Measurements from ENCODE around the gene SNX10.

The SNX10 gene

DNA sequence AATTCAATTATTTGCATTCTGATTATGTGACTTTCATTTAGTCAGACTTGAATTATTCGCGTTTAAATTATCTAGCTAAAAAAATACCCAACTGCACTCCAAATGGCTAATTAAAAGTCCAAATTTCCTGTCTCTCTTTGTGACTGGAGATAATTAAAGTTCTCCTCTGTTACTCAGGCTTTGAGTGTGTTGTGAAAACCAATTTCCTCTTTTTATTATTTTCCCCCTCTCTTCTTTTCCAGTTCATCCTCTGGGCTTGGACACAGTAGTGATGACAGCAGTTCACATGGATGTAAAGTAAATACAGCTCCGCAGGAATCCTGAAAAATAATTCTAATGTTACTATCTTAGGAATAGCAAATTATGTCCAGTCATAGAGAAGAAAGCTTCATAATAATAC lies 80.6 kb downstream of the SNX10 start:
- H4K91ac ChIP-seq (ENCODE audit: low read depth, low read length, poor library complexity), result no peak overlapping the region
- no peak overlapping the region for H2BK15ac ChIP-seq (ENCODE audit: low read length)
- no peak overlapping the region for H2AK5ac ChIP-seq (ENCODE audit: low read depth, low read length)
- H3K4me3 ChIP-seq (ENCODE audit: low read length in 2 of 2), result no peak overlapping the region
- no peak overlapping the region for H2BK120ac ChIP-seq (ENCODE audit: low read depth, low read length)
- H3K18ac ChIP-seq (ENCODE audit: low read length), result no peak overlapping the region
- no peak overlapping the region for H3K9ac ChIP-seq (ENCODE audit: low read depth, low read length, poor library complexity)
- H2BK12ac ChIP-seq (ENCODE audit: low read length), result no peak overlapping the region
- H4K8ac ChIP-seq (ENCODE audit: low read depth, low read length), result no peak overlapping the region
- WGBS, 2 donors (ENCODE audit: extremely low coverage in 2 of 2, insufficient read length in 2 of 2, insufficient replicate concordance in 1 of 2), result no CpG with 5 or more reads among the region's 3 CpGs
- no peak overlapping the region for H3K27ac ChIP-seq (replicated peaks; ENCODE audit: low read length)
- no peak overlapping the region for H2AFZ ChIP-seq (ENCODE audit: low read length)
- peaks cover 0 to 11% of the 10 kb centered on the region in 2 donors for H3K36me3 ChIP-seq (replicated peaks in 1 of 2; ENCODE audit: control insufficient read depth in 2 of 2, insufficient read depth in 2 of 2, low read length in 2 of 2)
- H3K4ac ChIP-seq (ENCODE audit: low read length), result no peak overlapping the region
- peaks cover 2 to 14% of the 10 kb centered on the region in 2 donors for H3K4me1 ChIP-seq (ENCODE audit: control insufficient read depth in 2 of 2, insufficient read depth in 1 of 2, low read depth in 1 of 2, low read length in 2 of 2)
- no peak overlapping the region for H3K14ac ChIP-seq (ENCODE audit: low read length)
- H3K23ac ChIP-seq (ENCODE audit: low read depth, low read length, poor library complexity), result no peak overlapping the region
- no peaks in the 10 kb centered on the region for H3K27me3 ChIP-seq (ENCODE audit: control insufficient read depth in 3 of 3, insufficient read depth in 3 of 3, low read depth in 1 of 3, low read length in 3 of 3)
- no peak overlapping the region for H2BK5ac ChIP-seq (ENCODE audit: low read length)
- H3K79me1 ChIP-seq (ENCODE audit: low read depth, low read length), result no peaks in the 10 kb centered on the region
- no peaks in the 10 kb centered on the region for H3K9me3 ChIP-seq (replicated peaks in 1 of 2; ENCODE audit: control insufficient read depth in 2 of 2, insufficient read depth in 1 of 2, low read depth in 1 of 2, low read length in 2 of 2)
- no peak for DNase-seq (ENCODE audit: low spot score)
- H3K4me2 ChIP-seq (ENCODE audit: insufficient read depth, low read length, poor library complexity, severe bottlenecking), result no peak overlapping the region

DNA sequence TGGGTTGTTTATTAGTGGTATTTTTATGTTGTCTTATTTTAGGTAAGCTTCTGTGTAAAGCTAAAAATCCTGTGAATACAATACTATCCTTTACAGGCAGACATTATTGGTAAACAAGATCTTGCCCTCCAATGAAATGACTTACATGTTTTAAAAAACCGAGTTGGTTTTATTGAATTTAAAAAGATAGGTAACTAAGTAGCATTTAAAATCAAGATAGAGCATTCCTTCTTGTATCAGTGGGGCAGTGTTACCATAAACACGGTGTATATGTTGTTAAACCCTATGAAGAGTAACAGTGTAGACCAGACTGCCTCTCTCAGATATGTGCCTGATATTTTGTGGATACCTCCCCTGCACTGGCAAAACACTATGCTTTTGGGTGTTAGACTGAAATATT lies 81.0 kb downstream of the SNX10 start:
- Histone ChIP-seq H2BK15ac (ENCODE audit: low read length) (no peak overlapping the region), H3K79me1 (ENCODE audit: low read depth, low read length) (no peaks in the 10 kb centered on the region), H3K9me3 (replicated peaks in 1 of 2; ENCODE audit: control insufficient read depth in 2 of 2, insufficient read depth in 1 of 2, low read depth in 1 of 2, low read length in 2 of 2) (no peaks in the 10 kb centered on the region), H3K23ac (ENCODE audit: low read depth, low read length, poor library complexity) (no peak overlapping the region), H3K4me2 (ENCODE audit: insufficient read depth, low read length, poor library complexity, severe bottlenecking) (no peak overlapping the region), H2AFZ (ENCODE audit: low read length) (no peak overlapping the region), H3K4ac (ENCODE audit: low read length) (no peak overlapping the region), H2BK5ac (ENCODE audit: low read length) (no peak overlapping the region), H3K18ac (ENCODE audit: low read length) (no peak overlapping the region), H3K27me3 (ENCODE audit: control insufficient read depth in 3 of 3, insufficient read depth in 3 of 3, low read depth in 1 of 3, low read length in 3 of 3) (no peaks in the 10 kb centered on the region), H3K9ac (ENCODE audit: low read depth, low read length, poor library complexity) (no peak overlapping the region), H3K4me1 (ENCODE audit: control insufficient read depth in 2 of 2, insufficient read depth in 1 of 2, low read depth in 1 of 2, low read length in 2 of 2) (peaks cover 2 to 16% of the 10 kb centered on the region in 2 donors), H2BK120ac (ENCODE audit: low read depth, low read length) (no peak overlapping the region), H2BK12ac (ENCODE audit: low read length) (no peak overlapping the region), H3K14ac (ENCODE audit: low read length) (no peak overlapping the region), H2AK5ac (ENCODE audit: low read depth, low read length) (no peak overlapping the region), H3K36me3 (replicated peaks in 1 of 2; ENCODE audit: control insufficient read depth in 2 of 2, insufficient read depth in 2 of 2, low read length in 2 of 2) (peaks cover 0 to 11% of the 10 kb centered on the region in 2 donors), H4K91ac (ENCODE audit: low read depth, low read length, poor library complexity) (no peak overlapping the region), H4K8ac (ENCODE audit: low read depth, low read length) (no peak overlapping the region), H3K27ac (replicated peaks; ENCODE audit: low read length) (no peak overlapping the region), H3K4me3 (ENCODE audit: low read length in 2 of 2) (no peak overlapping the region)
- DNase-seq (ENCODE audit: low spot score), result no peak
- no CpG with 5 or more reads among the region's 2 CpGs for WGBS, 2 donors (ENCODE audit: extremely low coverage in 2 of 2, insufficient read length in 2 of 2, insufficient replicate concordance in 1 of 2)

DNA sequence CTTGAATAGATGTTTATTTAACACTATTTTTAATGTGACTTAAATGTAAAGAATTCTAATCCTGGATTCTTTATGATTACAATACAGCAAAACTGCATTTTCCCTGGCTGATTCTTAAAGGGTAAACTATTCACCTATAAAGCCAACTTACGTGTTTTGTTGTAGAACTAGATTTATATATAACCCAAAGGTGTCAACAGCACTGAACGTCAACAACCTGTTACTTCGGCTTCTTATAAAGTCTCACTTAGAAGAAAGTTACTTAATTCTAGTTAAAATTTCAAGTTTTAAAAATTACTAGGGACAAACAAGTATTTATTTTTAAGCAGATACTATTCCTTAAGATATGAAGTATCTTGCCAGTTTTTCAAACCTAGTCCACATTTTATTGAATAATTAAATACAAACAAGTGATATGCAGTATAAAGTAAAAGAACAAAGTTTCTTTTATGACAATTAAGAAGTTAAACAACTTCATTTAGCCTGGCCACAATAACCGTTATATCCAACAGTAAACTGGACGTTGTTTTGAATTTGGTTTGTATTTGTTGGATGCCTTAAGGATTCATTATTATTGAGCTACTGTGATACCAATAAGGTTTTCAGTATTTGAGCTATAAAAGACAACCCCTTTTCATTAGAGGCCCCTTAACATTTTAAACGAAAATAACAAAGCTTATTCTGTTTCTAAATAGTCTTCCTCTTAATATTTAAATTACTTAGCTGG lies 83.1 kb downstream of the SNX10 start:
- H4K8ac ChIP-seq (ENCODE audit: low read depth, low read length), result no peak overlapping the region
- H2BK15ac ChIP-seq (ENCODE audit: low read length), result no peak overlapping the region

GRCh38 chr7:26375726-26376174 lies 84.1 kb downstream of the SNX10 start:
- no peak overlapping the region for H3K14ac ChIP-seq (ENCODE audit: low read length)
- no peaks in the 10 kb centered on the region for H3K9me3 ChIP-seq (replicated peaks in 1 of 2; ENCODE audit: control insufficient read depth in 2 of 2, insufficient read depth in 1 of 2, low read depth in 1 of 2, low read length in 2 of 2)
- H3K9ac ChIP-seq (ENCODE audit: low read depth, low read length, poor library complexity), result no peak overlapping the region
- DNase-seq (ENCODE audit: low spot score), result peak; percentile 48
- H3K79me1 ChIP-seq (ENCODE audit: low read depth, low read length), result no peaks in the 10 kb centered on the region
- H2BK15ac ChIP-seq (ENCODE audit: low read length), result no peak overlapping the region
- H3K4me3 ChIP-seq (ENCODE audit: low read length in 2 of 2), result peak overlapping the region; percentile 80 to 86
- H3K27me3 ChIP-seq (ENCODE audit: control insufficient read depth in 3 of 3, insufficient read depth in 3 of 3, low read depth in 1 of 3, low read length in 3 of 3), result no peaks in the 10 kb centered on the region
- no CpG with 5 or more reads among the region's 14 CpGs for WGBS, 2 donors (ENCODE audit: extremely low coverage in 2 of 2, insufficient read length in 2 of 2, insufficient replicate concordance in 1 of 2)
- H3K27ac ChIP-seq (replicated peaks; ENCODE audit: low read length), result peak overlapping the region; percentile 98
- H3K18ac ChIP-seq (ENCODE audit: low read length), result peak overlapping the region; percentile 86
- H3K23ac ChIP-seq (ENCODE audit: low read depth, low read length, poor library complexity), result no peak overlapping the region
- H2AK5ac ChIP-seq (ENCODE audit: low read depth, low read length), result no peak overlapping the region
- peaks cover 0 to 11% of the 10 kb centered on the region in 2 donors for H3K36me3 ChIP-seq (replicated peaks in 1 of 2; ENCODE audit: control insufficient read depth in 2 of 2, insufficient read depth in 2 of 2, low read length in 2 of 2)
- H4K91ac ChIP-seq (ENCODE audit: low read depth, low read length, poor library complexity), result no peak overlapping the region
- H3K4me1 ChIP-seq (ENCODE audit: control insufficient read depth in 2 of 2, insufficient read depth in 1 of 2, low read depth in 1 of 2, low read length in 2 of 2), result peaks cover 2 to 14% of the 10 kb centered on the region in 2 donors
- H2BK120ac ChIP-seq (ENCODE audit: low read depth, low read length), result no peak overlapping the region
- H2AFZ ChIP-seq (ENCODE audit: low read length), result peak overlapping the region; percentile 97
- peak overlapping the region; percentile 79 for H3K4me2 ChIP-seq (ENCODE audit: insufficient read depth, low read length, poor library complexity, severe bottlenecking)
- H4K8ac ChIP-seq (ENCODE audit: low read depth, low read length), result no peak overlapping the region
- no peak overlapping the region for H2BK12ac ChIP-seq (ENCODE audit: low read length)
- no peak overlapping the region for H3K4ac ChIP-seq (ENCODE audit: low read length)
- H2BK5ac ChIP-seq (ENCODE audit: low read length), result peak overlapping the region; percentile 100

More for the DNA sequence above, 83.1 kb downstream of the SNX10 start:
- Histone ChIP-seq H3K27ac (replicated peaks; ENCODE audit: low read length) (no peak overlapping the region), H3K4ac (ENCODE audit: low read length) (no peak overlapping the region), H3K9me3 (replicated peaks in 1 of 2; ENCODE audit: control insufficient read depth in 2 of 2, insufficient read depth in 1 of 2, low read depth in 1 of 2, low read length in 2 of 2) (no peaks in the 10 kb centered on the region), H3K27me3 (ENCODE audit: control insufficient read depth in 3 of 3, insufficient read depth in 3 of 3, low read depth in 1 of 3, low read length in 3 of 3) (no peaks in the 10 kb centered on the region), H3K18ac (ENCODE audit: low read length) (no peak overlapping the region), H3K4me2 (ENCODE audit: insufficient read depth, low read length, poor library complexity, severe bottlenecking) (no peak overlapping the region), H3K9ac (ENCODE audit: low read depth, low read length, poor library complexity) (no peak overlapping the region), H2BK120ac (ENCODE audit: low read depth, low read length) (no peak overlapping the region), H2BK5ac (ENCODE audit: low read length) (no peak overlapping the region), H3K4me3 (ENCODE audit: low read length in 2 of 2) (peak overlapping the region in 1 of 2 donors; percentile 80), H3K36me3 (replicated peaks in 1 of 2; ENCODE audit: control insufficient read depth in 2 of 2, insufficient read depth in 2 of 2, low read length in 2 of 2) (peaks cover 0 to 11% of the 10 kb centered on the region in 2 donors), H2BK12ac (ENCODE audit: low read length) (no peak overlapping the region), H3K79me1 (ENCODE audit: low read depth, low read length) (no peaks in the 10 kb centered on the region), H2AK5ac (ENCODE audit: low read depth, low read length) (no peak overlapping the region), H2AFZ (ENCODE audit: low read length) (no peak overlapping the region), H3K23ac (ENCODE audit: low read depth, low read length, poor library complexity) (no peak overlapping the region), H3K4me1 (ENCODE audit: control insufficient read depth in 2 of 2, insufficient read depth in 1 of 2, low read depth in 1 of 2, low read length in 2 of 2) (peaks cover 2 to 14% of the 10 kb centered on the region in 2 donors), H3K14ac (ENCODE audit: low read length) (no peak overlapping the region), H4K91ac (ENCODE audit: low read depth, low read length, poor library complexity) (no peak overlapping the region)
- WGBS, 2 donors (ENCODE audit: extremely low coverage in 2 of 2, insufficient read length in 2 of 2, insufficient replicate concordance in 1 of 2), result no CpG with 5 or more reads among the region's 6 CpGs
- DNase-seq (ENCODE audit: low spot score), result no peak

Measured in neuronal stem cell (in vitro differentiated cells).